Effector CD4-positive, alpha-beta T cell (primary cell): ENCODE measurements around the gene DEFB115. TPM values are rescaled to one million over a fixed set of nuclear protein-coding genes. Genes with fewer than 3 reads are reported as not detected.
"Not testable (repeated sequence)": the region's sequence is repeated elsewhere in the genome, so short reads cannot be mapped to it uniquely, and the experiment has no call there.

Source experiments
- DNase-seq: peaks from one replicate; pipeline ENCODE4 v3.0.0-alpha.2; 2020
- total RNA-seq: gene quantifications from one replicate; lab custom pipeline; 2026; lab: John Stamatoyannopoulos, UW

DEFB115 gene, protein sequence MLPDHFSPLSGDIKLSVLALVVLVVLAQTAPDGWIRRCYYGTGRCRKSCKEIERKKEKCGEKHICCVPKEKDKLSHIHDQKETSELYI
- total RNA-seq = not detected

DNA sequence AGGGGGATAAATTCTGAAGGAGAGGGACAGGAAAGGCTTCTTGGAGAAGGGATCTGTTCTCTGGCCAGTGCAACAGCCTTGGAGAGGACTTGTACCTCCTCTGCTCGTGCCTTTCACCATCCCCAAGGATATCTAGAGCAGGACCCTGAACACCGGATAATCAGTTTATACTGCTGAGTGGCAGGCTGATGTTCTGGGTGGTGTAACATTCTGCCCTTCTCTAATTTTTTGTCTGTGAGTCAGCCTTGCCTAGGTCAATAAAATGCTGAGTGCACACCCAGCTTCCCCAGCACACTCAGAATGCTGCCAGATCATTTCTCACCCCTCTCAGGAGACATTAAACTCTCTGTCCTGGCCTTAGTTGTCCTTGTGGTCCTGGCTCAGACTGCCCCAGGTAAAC is at the start of gene DEFB115:
DEFB115 (plus strand) TSS at position 301 of the 400 bp plus-strand sequence; CDS start at position 301, 0 bp downstream.
- DNase-seq = no peak

DNA sequence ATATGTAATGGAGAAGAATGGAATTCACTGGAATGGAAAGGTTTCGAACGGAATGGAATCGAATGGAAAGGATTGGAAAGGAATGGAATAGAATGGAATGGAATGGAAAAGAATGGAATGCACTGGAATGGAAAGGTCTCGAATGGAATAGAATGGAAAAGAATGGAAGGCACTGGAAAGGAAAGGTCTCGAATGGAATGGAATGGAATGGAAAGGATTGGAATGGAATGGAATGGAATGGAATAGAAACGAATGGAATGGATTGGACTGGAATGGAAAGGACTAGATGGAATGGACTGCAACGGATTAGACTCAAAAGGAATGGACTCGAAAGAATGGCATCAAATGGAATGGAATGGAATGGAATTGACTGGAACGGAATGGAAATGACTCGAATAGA is 20.5 kb upstream of the DEFB115 start:
- DNase-seq = no peak

DNA sequence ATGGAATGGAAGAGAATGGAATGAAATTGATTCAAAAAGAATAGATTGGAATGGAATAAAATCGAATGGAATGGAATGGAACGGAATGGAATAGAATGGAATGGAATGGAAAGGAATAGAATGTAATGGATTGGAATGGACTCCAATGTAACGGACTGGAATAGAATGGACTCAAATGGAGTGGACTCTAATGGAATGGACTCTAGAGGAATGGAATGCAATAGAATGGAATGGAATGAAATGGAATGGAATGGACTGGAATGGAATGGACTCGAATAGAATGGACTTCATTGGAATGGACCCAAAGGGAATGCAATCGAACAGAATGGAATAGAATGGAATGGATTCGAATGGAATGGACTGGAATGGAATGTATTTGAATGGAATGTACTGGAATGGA is 19.7 kb upstream of the DEFB115 start:
- no peak for DNase-seq

DNA sequence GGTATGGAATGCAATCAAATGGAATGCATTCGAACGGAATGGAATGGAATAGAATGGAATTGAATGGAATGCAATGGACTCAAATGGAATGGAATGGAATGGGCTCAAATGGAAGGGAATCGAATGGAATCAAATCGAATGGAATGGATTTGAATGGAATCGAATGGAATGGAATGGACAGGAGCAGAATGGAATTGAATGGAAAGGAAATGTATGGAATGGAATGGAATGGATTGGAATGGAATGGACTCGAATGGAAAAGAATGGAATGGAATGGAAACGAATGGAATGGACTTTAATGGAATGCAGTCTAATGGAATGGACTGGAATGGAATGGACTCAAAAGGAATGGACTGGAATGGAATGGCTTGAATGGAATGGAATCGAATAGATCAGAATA is 18.3 kb upstream of the DEFB115 start:
- DNase-seq = no peak

DNA sequence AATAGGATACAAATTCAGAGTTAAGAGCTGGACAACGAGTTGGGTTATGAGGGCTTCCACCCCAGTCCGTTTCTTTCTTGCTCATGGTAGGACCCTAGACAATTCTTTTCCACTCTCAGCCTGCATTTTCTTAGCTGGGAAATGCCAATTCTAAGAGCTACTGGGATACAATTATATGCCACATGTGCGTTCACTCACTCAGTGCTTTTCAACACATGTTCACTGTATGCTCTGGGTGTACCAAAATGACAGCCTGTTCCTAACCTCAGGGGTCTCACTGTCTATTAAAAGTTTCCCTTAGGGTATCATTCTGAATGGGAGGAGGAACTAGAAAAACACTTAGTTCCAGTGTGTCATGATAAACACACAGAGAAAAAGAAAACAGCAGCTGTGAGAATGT is 505 bp upstream of the DEFB115 start:
- no peak for DNase-seq

DNA sequence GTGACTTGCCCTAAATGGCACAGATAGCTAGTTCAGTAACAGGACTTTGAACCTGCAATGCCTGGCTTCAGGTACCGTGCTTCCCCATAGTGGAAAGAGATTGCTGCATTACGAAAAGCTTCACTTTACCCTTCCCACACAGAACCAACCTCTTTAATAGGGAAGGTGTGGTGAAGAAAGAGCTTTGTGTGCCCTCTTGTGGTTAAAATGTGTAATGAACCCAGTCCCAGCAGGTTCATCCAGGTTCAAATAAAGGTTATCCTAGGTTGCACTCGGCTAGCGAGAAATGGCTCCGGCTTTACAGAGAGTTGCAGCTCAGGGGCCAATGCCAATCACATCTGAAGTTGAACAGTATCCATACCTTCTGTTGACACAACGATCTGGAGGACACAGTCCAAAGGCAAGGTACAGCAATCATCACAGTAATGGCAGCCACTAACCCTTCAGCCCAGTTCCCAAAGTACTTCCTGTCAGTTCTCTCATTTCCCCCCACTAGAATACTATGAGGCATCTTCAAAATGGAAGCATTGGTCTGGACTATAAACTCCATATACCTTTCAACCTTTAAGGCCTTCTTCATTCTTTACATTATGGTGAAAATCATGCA is 3.0 kb downstream of the DEFB115 start:
- DNase-seq = no peak

DNA sequence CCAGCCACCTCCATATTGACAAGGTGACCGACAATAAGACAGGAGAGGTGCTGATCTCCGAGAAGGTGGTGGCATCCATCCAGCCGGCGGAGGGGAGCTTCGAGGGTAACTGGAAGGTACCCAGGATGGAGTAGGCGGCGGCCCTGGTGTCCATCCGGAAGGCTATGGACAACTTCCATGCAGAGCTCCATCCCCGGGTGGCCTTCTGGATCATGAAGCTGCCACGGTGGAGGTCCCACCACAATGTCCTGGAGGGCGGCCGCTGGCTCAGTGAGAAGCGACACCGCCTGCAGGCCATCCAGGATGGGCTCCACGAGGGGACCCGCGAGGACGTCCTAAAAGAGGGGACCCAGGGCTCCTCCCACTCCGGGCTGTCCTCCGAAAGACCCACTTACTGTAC is 17.0 kb downstream of the DEFB115 start:
- no peak for DNase-seq

DNA sequence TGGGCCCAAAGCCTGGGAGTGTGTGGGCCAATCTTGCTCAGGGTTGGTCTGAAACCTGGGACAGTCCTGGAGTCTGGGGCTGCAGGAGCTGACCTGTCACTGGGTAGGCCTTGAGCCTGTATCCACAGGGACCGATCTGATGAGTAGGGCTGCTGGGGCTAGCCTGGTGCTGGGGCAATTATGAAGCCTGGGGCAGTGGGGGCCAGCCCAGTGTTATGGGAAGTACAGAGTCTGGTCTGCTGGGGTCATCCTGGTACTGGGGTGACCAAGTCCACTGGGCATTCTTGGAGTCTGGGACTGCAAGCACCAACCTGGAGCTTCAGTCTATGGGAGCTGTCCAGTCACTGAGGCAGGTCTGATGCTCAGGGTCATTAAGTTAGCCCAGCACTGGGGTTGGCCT is 20.7 kb downstream of the DEFB115 start:
- no peak for DNase-seq

DNA sequence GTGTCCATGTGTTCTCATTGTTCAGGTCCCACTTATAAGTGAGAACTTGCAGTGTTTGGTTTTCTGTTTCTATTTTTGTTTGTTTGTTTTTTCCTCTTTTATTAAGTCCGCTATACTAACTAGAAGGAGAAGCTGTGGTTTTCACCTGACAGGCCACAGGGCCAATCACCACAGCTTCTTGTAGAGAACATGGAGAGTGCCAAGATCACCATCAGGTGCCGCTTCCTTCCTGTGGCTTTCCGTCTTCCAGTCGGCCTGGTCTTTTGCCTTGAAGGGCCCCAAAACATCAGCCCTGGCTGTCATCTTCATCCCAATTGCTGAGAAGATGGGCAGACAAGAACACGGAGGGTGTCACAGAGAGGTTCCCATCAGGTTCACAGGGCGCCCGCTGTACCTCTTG is 27.5 kb downstream of the DEFB115 start:
- DNase-seq = not testable (repeated sequence)

DNA sequence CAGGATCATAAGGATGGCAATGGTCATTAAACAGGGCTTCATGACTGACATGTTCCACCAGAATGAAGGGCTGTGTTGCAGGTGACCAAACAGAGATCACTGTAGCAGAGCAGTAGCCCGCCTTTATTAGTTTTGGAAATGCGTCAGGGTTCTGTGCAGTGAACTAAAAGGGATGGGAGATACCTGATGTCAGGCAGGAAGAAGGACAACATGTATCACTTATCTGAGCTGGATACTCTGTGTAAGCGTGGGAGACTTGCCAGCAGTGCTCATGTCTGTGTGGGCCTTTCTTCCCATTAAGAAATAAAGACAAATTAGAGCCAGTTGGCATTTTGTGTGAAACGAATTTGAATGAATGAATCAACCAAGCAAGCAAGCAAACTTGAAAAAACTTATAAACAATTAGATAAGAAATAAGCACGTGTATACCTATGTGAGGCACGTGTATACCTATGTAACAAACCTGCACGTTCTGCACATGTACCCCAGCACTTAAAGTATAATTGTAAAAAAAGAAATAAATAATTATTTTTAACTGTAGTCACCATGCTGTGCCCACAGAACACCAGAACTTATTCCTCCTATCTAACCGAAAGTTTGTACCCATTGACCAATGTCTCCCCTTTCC is 51.2 kb downstream of the DEFB115 start, which contains the start of gene DEFB116:
DEFB116 (minus strand) TSS at position 51 of the 628 bp plus-strand sequence; CDS start at position 51, 0 bp downstream.
- no peak for DNase-seq
